Body of pancreas (tissue), 4 donors: ENCODE results near the gene DMD. TPM values are rescaled to one million over a fixed set of nuclear protein-coding genes. Genes with fewer than 3 reads are reported as not detected.

Experiments
- ATAC-seq: fragments of 150-250 bp; one replicate; pipeline ENCODE4 v1.9.1; 2016
- DNase-seq, 4 donors: peaks; one replicate each; pipeline ENCODE4 v3.0.0-alpha.2; 2019
- H3K27ac ChIP-seq, 4 donors: fragments of 200-600 bp; sonication (generic); 1 replicate in 3 of 4; 2 replicates in 1 of 4; pipeline versions ENCODE4 v1.5.1 to v1.6.1; 2016 to 2019; ENCODE audit warnings: mild to moderate bottlenecking in 1 of 4, mixed read lengths in 1 of 4, moderate library complexity in 1 of 4
- H3K27me3 ChIP-seq, 2 donors: fragments of 200-600 bp; sonication (generic); one replicate each; pipeline ENCODE4 v1.6.0; 2016; ENCODE audit warnings: mild to moderate bottlenecking in 1 of 2
- H3K36me3 ChIP-seq, 2 donors: fragments of 200-600 bp; sonication (generic); replicated peaks in 1 of 2; 2 replicates each; pipeline ENCODE4 v1.5.1; 2016; ENCODE audit warnings: low read depth in 2 of 2; ENCODE audit not compliant: insufficient read depth in 1 of 2
- H3K4me1 ChIP-seq: fragments of 200-600 bp; sonication (generic); one replicate; pipeline ENCODE4 v1.6.0; 2016
- H3K4me3 ChIP-seq, 2 donors: fragments of 200-600 bp; sonication (generic); 1 replicate in 1 of 2; 2 replicates in 1 of 2; pipeline ENCODE4 v1.5.1; 2016 to 2019
- H3K9me3 ChIP-seq, 3 donors: fragments of 200-600 bp; sonication (generic); 1 replicate in 2 of 3; 2 replicates in 1 of 3; pipeline ENCODE4 v1.5.1; 2016
- CTCF ChIP-seq, 7 experiments: fragments of 450-650 bp in 4 of 7; fragments of 200-600 bp in 3 of 7; sonication (generic) in 3 of 7; IDR thresholded peaks; one replicate each; pipeline ENCODE4 v1.5.1; 2016 to 2019; ENCODE audit warnings: antibody characterized with exemption in 7 of 7
- POLR2A ChIP-seq, 3 donors: fragments of 450-650 bp; IDR thresholded peaks; one replicate each; pipeline ENCODE4 v1.6.1; 2016; ENCODE audit warnings: antibody characterized with exemption in 3 of 3, mild to moderate bottlenecking in 2 of 3
- WGBS, 2 donors: methylation state at CpG; one replicate each; pipeline ENCODE4 v1.1.5; 2017; 5-methylcytosine and 5-hydroxymethylcytosine counted together
- intact Hi-C: fragments of 100-400 bp; cut with DNase I; formaldehyde crosslinking; loops from one replicate; pipeline ENCODE4 v1.15.1; 2023
- total RNA-seq, 2 donors: library from RNA; depleted of rRNA; stranded (reverse); fragments of >200 nt; gene quantifications; one replicate each; pipeline ENCODE4 v1.1.0, GENCODE V29; 2016

DMD gene
- total RNA-seq, 2 donors from 2014 or later = 28.5 to 38.6 TPM

- no peak for TF ChIP-seq POLR2A (IDR thresholded peaks at IDR 0.05)
- ATAC-seq (peak; percentile 70), DNase-seq (peak in 3 of 4 donors; percentile 36 to 62 (median 51))
- 34 to 41% methylated on average over 3 of the region's 3 CpGs for WGBS, 2 donors
- Histone ChIP-seq H3K4me1 (peaks cover 44% of the 10 kb centered on the region), H3K4me3 (no peak overlapping the region), H3K9me3 (no peaks in the 10 kb centered on the region), H3K27me3 (no peaks in the 10 kb centered on the region), H3K36me3 (no peaks in the 10 kb centered on the region), H3K27ac (peak overlapping the region in 3 of 4 donors; percentile 52 to 66 (median 59))
- intact Hi-C loops = no loop called here
Observed at GRCh38 chrX:31223817-31224216, 1987.5 kb downstream of the DMD start.

GRCh38 chrX:31222946-31223345 lies 1988.4 kb downstream of the DMD start:
- intact Hi-C loops = no loop called here
- H3K27ac ChIP-seq = peak overlapping the region in 2 of 4 donors; percentile 36 to 66

GRCh38 chrX:31219174-31219573 lies 1992.2 kb downstream of the DMD start:
- WGBS, 2 donors = 42 to 71% methylated on average over 6 of the region's 6 CpGs
- H3K4me1 ChIP-seq = peaks cover 53% of the 10 kb centered on the region
- no peak for DNase-seq
- no peaks in the 10 kb centered on the region for H3K9me3 ChIP-seq
- intact Hi-C loops = no loop called here
- no peaks in the 10 kb centered on the region for H3K27me3 ChIP-seq
- H3K4me3 ChIP-seq = no peak overlapping the region
- H3K36me3 ChIP-seq = no peaks in the 10 kb centered on the region
- no peak overlapping the region for H3K27ac ChIP-seq
- TF ChIP-seq CTCF (IDR thresholded peaks at IDR 0.05) = no peak
- no peak for TF ChIP-seq POLR2A (IDR thresholded peaks at IDR 0.05)
- ATAC-seq = no peak

More at GRCh38 chrX:31222946-31223345, 1988.4 kb downstream of the DMD start:
- DNase-seq (no peak), ATAC-seq (no peak)
- 42 to 57% methylated on average over 6 of the region's 6 CpGs for WGBS, 2 donors
- H3K9me3 ChIP-seq = no peaks in the 10 kb centered on the region
- no peak overlapping the region for H3K4me3 ChIP-seq
- H3K27me3 ChIP-seq = no peaks in the 10 kb centered on the region
- peaks cover 47% of the 10 kb centered on the region for H3K4me1 ChIP-seq
- H3K36me3 ChIP-seq = no peaks in the 10 kb centered on the region
- TF ChIP-seq POLR2A (IDR thresholded peaks at IDR 0.05) (no peak), CTCF (IDR thresholded peaks at IDR 0.05) (no peak)

GRCh38 chrX:31217084-31217483 lies 1994.3 kb downstream of the DMD start:
- H3K4me1 ChIP-seq = peaks cover 38% of the 10 kb centered on the region
- intact Hi-C loops = no loop called here
- H3K9me3 ChIP-seq = no peaks in the 10 kb centered on the region
- ATAC-seq (no peak), DNase-seq (no peak)
- 0 to 3% methylated on average over 2 of the region's 2 CpGs for WGBS, 2 donors
- no peaks in the 10 kb centered on the region for H3K36me3 ChIP-seq
- H3K27me3 ChIP-seq = no peaks in the 10 kb centered on the region
- no peak overlapping the region for H3K4me3 ChIP-seq
- peak overlapping the region in 1 of 4 donors; percentile 45 for H3K27ac ChIP-seq
- no peak for TF ChIP-seq CTCF (IDR thresholded peaks at IDR 0.05)
- no peak for TF ChIP-seq POLR2A (IDR thresholded peaks at IDR 0.05)

- no peaks in the 10 kb centered on the region for H3K27me3 ChIP-seq
- no peaks in the 10 kb centered on the region for H3K9me3 ChIP-seq
- H3K27ac ChIP-seq = no peak overlapping the region
- peaks cover 30% of the 10 kb centered on the region for H3K4me1 ChIP-seq
- 69 to 80% methylated on average over 7 of the region's 7 CpGs for WGBS, 2 donors
- H3K4me3 ChIP-seq = no peak overlapping the region
- H3K36me3 ChIP-seq = no peaks in the 10 kb centered on the region
- ATAC-seq = no peak
- TF ChIP-seq POLR2A (IDR thresholded peaks at IDR 0.05) (no peak), CTCF (IDR thresholded peaks at IDR 0.05) (no peak)
- no peak for DNase-seq
- intact Hi-C loops = no loop called here
Observed at GRCh38 chrX:31215277-31215815, 1996.0 kb downstream of the DMD start.
